Stomach smooth muscle (tissue), 2 donors: ENCODE measurements around the gene ENTPD7.

Experiments
- H3K27ac ChIP-seq: one replicate; pipeline ENCODE4 v1.7.0; 2013; ENCODE audit warnings: mild to moderate bottlenecking, low read length, inconsistent platforms
- H3K27me3 ChIP-seq, 2 donors: one replicate each; pipeline ENCODE4 v1.7.0; 2013; ENCODE audit warnings: low read length in 2 of 2; ENCODE audit not compliant: insufficient read depth in 2 of 2, control insufficient read depth in 1 of 2
- H3K36me3 ChIP-seq, 2 donors: one replicate each; pipeline ENCODE4 v1.7.0; 2013; ENCODE audit warnings: low read length in 2 of 2; ENCODE audit not compliant: control insufficient read depth in 2 of 2, insufficient read depth in 2 of 2
- H3K4me1 ChIP-seq: one replicate; pipeline ENCODE4 v1.7.0; 2013; ENCODE audit warnings: low read length; ENCODE audit not compliant: control insufficient read depth, insufficient read depth
- H3K4me3 ChIP-seq, 2 donors: one replicate each; pipeline ENCODE4 v1.7.0; 2013; ENCODE audit warnings: low read length in 2 of 2
- H3K9ac ChIP-seq, 2 donors: one replicate each; pipeline ENCODE4 v1.7.0; 2013; ENCODE audit warnings: low read length in 2 of 2, mild to moderate bottlenecking in 1 of 2
- H3K9me3 ChIP-seq, 2 donors: one replicate each; pipeline ENCODE4 v1.7.0; 2013; ENCODE audit warnings: low read length in 2 of 2; ENCODE audit not compliant: control insufficient read depth in 2 of 2
- donor health status: healthy.
- donor health status: Pancreatic carcinoma.

Gene ENTPD7

GRCh38 chr10:99667108-99667751 lies 7.9 kb downstream of the ENTPD7 start:
- H3K4me1 ChIP-seq: no peaks in the 10 kb centered on the region
- H3K27ac ChIP-seq: no peak overlapping the region
- no peak overlapping the region for H3K4me3 ChIP-seq
- H3K36me3 ChIP-seq: no peaks in the 10 kb centered on the region
- no peaks in the 10 kb centered on the region for H3K27me3 ChIP-seq
- H3K9ac ChIP-seq: no peak overlapping the region
- H3K9me3 ChIP-seq: no peaks in the 10 kb centered on the region

GRCh38 chr10:99671386-99671785 lies 12.1 kb downstream of the ENTPD7 start:
- no peak overlapping the region for H3K9ac ChIP-seq
- H3K27ac ChIP-seq: no peak overlapping the region
- no peaks in the 10 kb centered on the region for H3K36me3 ChIP-seq
- no peak overlapping the region for H3K4me3 ChIP-seq
- H3K4me1 ChIP-seq: no peaks in the 10 kb centered on the region
- no peaks in the 10 kb centered on the region for H3K27me3 ChIP-seq
- H3K9me3 ChIP-seq: no peaks in the 10 kb centered on the region

- Histone ChIP-seq H3K36me3 (no peaks in the 10 kb centered on the region), H3K27ac (no peak overlapping the region), H3K4me3 (no peak overlapping the region), H3K4me1 (no peaks in the 10 kb centered on the region), H3K9me3 (no peaks in the 10 kb centered on the region), H3K27me3 (no peaks in the 10 kb centered on the region), H3K9ac (no peak overlapping the region)
Measured at GRCh38 chr10:99672884-99673283, 13.6 kb downstream of the ENTPD7 start.

GRCh38 chr10:99673492-99673891 lies 14.2 kb downstream of the ENTPD7 start:
- H3K9me3 ChIP-seq: no peaks in the 10 kb centered on the region
- no peaks in the 10 kb centered on the region for H3K36me3 ChIP-seq
- no peaks in the 10 kb centered on the region for H3K4me1 ChIP-seq
- H3K27me3 ChIP-seq: no peaks in the 10 kb centered on the region
- H3K9ac ChIP-seq: no peak overlapping the region
- no peak overlapping the region for H3K4me3 ChIP-seq
- no peak overlapping the region for H3K27ac ChIP-seq

- Histone ChIP-seq H3K9ac (no peak overlapping the region), H3K27me3 (no peaks in the 10 kb centered on the region), H3K36me3 (peaks cover 1 to 2% of the 10 kb centered on the region in 2 donors), H3K27ac (no peak overlapping the region), H3K4me3 (no peak overlapping the region), H3K4me1 (no peaks in the 10 kb centered on the region), H3K9me3 (no peaks in the 10 kb centered on the region)
Measured at GRCh38 chr10:99674762-99675161, 15.5 kb downstream of the ENTPD7 start.

- Histone ChIP-seq H3K27ac (no peak overlapping the region), H3K4me1 (no peaks in the 10 kb centered on the region), H3K9ac (no peak overlapping the region), H3K36me3 (peaks cover 3 to 10% of the 10 kb centered on the region in 2 donors), H3K9me3 (no peaks in the 10 kb centered on the region), H3K27me3 (no peaks in the 10 kb centered on the region), H3K4me3 (no peak overlapping the region)
Measured at GRCh38 chr10:99676426-99676825, 17.1 kb downstream of the ENTPD7 start.

GRCh38 chr10:99676895-99677294 lies 17.6 kb downstream of the ENTPD7 start:
- no peak overlapping the region for H3K9ac ChIP-seq
- H3K36me3 ChIP-seq: peaks cover 3 to 10% of the 10 kb centered on the region in 2 donors
- H3K27ac ChIP-seq: no peak overlapping the region
- H3K9me3 ChIP-seq: no peaks in the 10 kb centered on the region
- H3K27me3 ChIP-seq: no peaks in the 10 kb centered on the region
- H3K4me3 ChIP-seq: no peak overlapping the region
- no peaks in the 10 kb centered on the region for H3K4me1 ChIP-seq

- peaks cover 3 to 10% of the 10 kb centered on the region in 2 donors for H3K36me3 ChIP-seq
Measured at GRCh38 chr10:99678921-99679320, 19.6 kb downstream of the ENTPD7 start.

GRCh38 chr10:99681553-99681952 lies 22.2 kb downstream of the ENTPD7 start:
- Histone ChIP-seq H3K9me3 (no peaks in the 10 kb centered on the region), H3K4me1 (no peaks in the 10 kb centered on the region), H3K9ac (no peak overlapping the region), H3K4me3 (no peak overlapping the region), H3K36me3 (peaks cover 3 to 10% of the 10 kb centered on the region in 2 donors), H3K27ac (no peak overlapping the region), H3K27me3 (no peaks in the 10 kb centered on the region)

More at GRCh38 chr10:99678921-99679320, 19.6 kb downstream of the ENTPD7 start:
- Histone ChIP-seq H3K9me3 (no peaks in the 10 kb centered on the region), H3K4me1 (no peaks in the 10 kb centered on the region), H3K9ac (no peak overlapping the region), H3K27ac (no peak overlapping the region), H3K4me3 (no peak overlapping the region), H3K27me3 (no peaks in the 10 kb centered on the region)

- Histone ChIP-seq H3K4me3 (no peak overlapping the region), H3K9ac (no peak overlapping the region), H3K36me3 (peaks cover 3 to 10% of the 10 kb centered on the region in 2 donors), H3K27me3 (no peaks in the 10 kb centered on the region), H3K9me3 (no peaks in the 10 kb centered on the region), H3K4me1 (no peaks in the 10 kb centered on the region), H3K27ac (no peak overlapping the region)
Measured at GRCh38 chr10:99682032-99682431, 22.7 kb downstream of the ENTPD7 start.

GRCh38 chr10:99682752-99683151 lies 23.4 kb downstream of the ENTPD7 start:
- Histone ChIP-seq H3K4me1 (no peaks in the 10 kb centered on the region), H3K9me3 (no peaks in the 10 kb centered on the region), H3K27ac (no peak overlapping the region), H3K36me3 (peaks cover 3 to 10% of the 10 kb centered on the region in 2 donors), H3K4me3 (no peak overlapping the region), H3K27me3 (no peaks in the 10 kb centered on the region), H3K9ac (no peak overlapping the region)
